Suppressor macrophage treated with lipopolysaccharide for 4 hours (primary cell): ENCODE data around the gene UTP15.

Experiments
- DNase-seq: peaks from one replicate; pipeline ENCODE4 v3.0.0-alpha.2; 2020

Gene UTP15

DNA sequence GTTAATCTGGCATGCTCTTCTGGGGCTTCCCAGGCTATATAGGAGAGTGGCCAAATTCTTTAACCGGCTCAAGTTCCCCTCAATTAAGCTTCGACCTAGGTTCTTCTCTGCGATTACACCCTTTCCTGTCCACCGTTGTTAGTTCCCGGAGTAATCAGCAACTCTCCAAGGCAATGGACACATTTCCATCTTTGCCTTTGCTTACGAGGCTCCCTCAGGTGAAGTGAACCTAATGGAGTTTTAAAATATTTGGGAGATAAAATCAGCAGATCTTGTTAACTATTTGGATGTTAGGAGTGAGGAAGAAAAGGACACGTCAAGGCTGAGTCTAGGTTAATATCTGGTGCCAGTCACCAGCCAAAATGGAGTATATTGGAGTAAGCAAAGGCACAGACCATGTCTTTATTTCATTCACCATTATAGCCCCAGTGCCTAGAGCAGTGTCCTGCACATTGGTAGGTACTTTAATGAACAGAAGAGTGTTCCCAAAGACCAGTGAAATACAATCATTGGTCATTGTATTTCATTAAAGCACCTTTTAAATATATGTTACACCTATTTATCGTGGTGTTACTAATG is 515 bp downstream of the UTP15 start:
- no peak for DNase-seq

GRCh38 chr5:73582285-73583145 is 17.0 kb downstream of the UTP15 start:
- DNase-seq: no peak

GRCh38 chr5:73587923-73588322 is 22.4 kb downstream of the UTP15 start:
- no peak for DNase-seq

DNA sequence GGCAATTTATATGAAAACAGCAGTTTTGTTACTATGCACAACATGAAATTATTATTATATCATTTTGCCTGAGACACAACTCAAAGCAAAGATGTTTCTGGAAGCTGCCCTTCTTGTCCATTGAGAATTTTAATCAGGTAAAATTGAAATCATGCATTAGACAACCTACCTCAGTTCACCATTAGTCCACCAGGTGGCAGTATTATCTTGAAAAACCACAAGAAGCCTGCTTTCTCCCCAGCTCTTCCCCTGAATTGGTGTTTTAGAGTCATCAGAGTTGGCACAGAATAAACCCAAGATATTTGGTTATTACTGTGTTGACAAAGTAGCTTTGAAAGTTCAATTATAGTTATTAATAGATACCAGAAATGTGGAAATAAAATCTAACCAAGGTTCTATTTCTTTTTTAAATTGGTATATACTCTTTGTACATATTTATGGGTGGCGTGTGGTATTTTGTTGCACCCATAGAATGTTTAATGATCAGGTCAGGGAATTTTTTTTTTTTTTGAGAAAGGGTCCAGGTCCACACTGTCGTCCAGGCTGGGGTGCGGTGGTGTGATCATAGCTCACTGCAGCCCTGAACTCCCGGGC is 25.7 kb downstream of the UTP15 start:
- peak; percentile 77 for DNase-seq

DNA sequence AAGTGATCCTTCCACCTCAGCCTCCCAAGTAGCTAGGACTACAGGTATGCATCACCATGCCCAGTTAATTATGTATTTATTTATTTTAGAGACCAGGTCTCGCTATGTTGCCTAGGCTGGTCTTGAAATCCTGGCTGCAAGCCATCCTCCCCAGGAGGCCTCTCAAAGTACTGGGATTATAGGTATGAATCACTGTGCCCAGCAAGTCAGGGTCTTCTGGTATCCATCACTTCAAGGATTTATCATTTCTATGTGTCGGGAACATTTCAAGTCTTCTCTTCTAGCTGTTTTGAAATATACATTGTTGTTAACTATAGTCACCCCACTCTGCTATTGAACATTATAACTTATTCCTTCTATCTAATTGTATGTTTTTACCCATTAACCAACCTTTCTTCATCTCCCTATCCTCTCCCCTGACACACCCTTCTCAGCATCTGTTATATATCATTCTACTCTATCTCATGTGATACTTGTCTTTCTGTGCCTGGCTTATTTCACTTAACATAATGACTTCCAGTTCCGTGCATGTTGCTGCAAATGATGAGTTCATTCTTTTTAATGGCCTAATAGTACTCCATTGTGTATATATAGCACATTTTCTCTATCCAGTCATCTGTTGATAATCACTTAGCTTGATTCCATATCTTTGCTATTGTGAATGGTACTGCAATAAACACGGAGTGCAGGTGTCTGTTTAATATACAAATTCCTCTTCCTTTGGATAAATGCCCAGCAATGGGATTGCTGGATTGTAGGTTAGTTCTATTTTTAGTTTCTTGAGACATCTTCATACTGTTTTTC is 26.4 kb downstream of the UTP15 start:
- no peak for DNase-seq

GRCh38 chr5:73592551-73592950 is 27.0 kb downstream of the UTP15 start:
- DNase-seq: no peak

DNA sequence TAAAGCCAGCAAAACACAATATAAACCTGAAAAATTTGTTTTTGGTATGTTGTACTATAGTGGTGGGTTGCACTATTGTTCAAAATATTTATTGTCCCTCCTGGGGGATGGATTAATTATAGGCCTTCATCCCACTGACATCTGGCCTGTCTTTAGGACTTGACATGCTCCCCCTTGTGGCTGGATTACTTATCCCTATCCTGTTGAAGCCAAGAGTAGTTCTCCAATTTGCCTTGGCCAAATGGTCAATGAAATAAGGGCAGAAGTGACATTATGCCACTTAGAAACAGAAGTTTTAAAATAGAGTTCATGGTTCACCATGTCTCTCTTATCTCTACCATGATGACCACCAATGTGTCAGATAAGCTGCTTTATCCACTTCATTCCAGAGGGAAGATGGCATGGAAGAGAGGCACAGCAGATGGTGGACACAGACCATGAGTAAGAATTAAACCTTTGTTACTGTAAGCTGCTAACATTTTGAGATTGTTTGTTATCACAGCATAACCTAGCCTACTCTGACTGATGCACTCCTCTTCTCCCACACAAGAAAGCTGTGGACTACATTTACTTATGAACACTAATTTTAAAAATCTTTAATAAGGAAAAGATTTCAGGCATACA is 31.3 kb downstream of the UTP15 start:
- DNase-seq: peak; percentile 52

DNA sequence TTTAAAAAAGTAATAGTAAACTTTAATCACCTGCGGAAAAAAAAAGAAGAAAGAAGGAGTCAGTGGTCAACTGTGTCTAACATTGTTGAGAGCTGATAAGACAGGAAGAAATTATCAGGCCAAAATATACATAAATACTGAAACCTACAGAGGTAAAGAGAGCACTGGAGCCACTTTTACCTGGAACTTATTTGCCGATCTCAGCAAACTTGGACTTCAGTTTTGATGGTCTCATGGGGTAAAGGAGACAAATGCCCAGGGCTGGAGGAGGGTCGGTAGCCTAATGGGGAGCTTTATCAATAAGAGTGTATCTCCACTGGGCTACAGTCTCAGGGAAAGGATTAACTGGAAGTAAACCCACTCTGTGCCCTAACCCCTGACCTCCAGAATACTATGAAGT is 33.8 kb downstream of the UTP15 start:
- DNase-seq: no peak

GRCh38 chr5:73603998-73604397 is 38.5 kb downstream of the UTP15 start:
- peak; percentile 0 for DNase-seq

DNA sequence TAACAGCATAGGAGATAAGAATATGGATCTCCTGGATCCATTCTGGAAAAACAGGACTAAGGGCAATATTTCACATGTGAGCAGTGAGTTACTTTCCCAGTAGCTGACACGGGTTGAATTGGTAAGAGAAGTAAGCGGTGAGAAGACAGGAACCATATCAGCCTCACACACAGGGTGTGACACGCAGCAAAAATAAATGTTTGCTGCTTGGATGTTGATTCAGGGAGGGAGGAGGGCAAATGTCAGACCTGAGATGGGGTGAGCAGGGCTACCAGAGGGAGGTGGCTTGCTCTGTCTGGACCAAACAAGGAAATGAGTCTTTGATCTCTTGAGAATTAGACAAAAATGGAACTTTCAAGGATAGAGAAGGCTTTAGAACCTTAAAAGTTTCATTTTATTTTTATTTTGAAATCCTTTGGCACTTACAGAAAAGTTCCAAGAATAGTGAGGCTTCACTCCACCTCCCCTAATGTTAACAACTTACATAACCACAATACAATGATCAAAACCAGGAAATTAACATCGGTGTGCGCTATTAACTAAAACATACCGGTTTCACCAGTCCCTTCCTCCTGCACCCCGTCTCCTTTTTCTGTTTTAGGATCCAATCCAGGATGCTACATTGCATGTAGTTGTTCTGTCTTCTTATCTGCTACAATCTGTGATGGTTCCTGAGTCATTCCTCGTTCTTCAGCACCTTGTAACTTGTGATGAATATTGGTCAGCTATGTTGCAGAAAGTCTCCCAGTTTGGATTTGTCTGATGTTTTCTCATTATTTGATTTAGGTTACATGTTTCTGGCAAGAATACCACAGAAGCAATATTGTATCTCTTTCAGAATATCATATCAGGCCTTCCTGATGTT is 39.9 kb downstream of the UTP15 start:
- DNase-seq: no peak

- no peak for DNase-seq
Observed at GRCh38 chr5:73606206-73606753, 40.7 kb downstream of the UTP15 start.

- DNase-seq: no peak
Observed at GRCh38 chr5:73607228-73607627, 41.7 kb downstream of the UTP15 start.

DNA sequence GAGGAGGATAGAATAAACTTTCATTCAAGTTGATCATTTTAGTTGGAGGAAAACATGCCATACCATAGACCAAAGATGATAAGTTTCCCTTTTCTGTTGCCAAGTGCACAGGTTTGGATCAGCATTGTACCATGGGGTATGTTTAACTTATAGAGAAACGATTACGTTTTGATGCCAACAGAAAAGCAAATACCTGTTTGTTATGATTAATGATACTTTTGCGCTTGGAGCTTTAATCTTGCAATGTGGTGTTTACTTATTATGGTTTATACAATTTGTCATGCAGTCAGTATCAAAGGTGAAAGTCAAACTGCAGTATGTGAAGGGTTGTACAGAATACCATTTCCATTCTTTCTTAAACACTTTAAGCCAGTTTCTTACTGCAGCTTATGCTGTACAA is 47.3 kb downstream of the UTP15 start:
- DNase-seq: no peak

- no peak for DNase-seq
Observed at GRCh38 chr5:73615085-73615484, 49.5 kb downstream of the UTP15 start.

- DNase-seq: no peak
Observed at GRCh38 chr5:73615947-73616346, 50.4 kb downstream of the UTP15 start.

GRCh38 chr5:73617510-73618279 is 52.2 kb downstream of the UTP15 start:
- DNase-seq: no peak

DNA sequence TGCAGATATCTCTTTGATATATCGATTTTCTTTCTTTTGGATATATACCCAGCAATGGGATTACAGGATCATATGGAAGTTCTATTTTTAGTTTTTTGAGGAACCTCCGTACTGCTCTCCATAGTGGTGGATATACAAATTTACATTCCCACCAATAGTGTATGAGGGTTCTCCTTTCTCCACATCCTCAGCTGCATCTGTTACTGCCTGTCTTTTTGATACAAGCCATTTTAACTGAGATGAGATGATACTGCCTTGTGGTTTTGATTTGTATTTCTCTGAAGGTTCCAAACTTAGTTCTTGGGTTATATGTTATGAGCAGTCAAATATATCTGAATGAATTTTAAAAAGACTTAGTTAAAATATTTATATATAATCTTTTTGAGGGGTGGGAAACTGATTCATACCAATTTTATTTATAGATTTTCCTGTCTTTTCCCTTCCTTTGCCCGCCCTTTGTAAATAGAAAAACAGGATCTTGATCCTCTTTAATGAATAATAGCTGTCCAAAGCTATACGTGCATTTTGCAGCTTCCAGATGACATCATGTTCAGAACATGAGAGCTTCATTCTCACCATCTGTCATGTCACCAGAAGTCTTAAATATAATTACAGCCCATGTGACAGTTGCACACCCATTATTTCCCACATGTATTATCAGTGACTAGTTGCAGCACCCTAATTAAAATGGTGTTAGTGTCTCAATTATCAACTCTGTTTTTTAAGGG is 54.2 kb downstream of the UTP15 start:
- DNase-seq: no peak

- no peak for DNase-seq
Observed at GRCh38 chr5:73620334-73620687, 54.8 kb downstream of the UTP15 start.

DNA sequence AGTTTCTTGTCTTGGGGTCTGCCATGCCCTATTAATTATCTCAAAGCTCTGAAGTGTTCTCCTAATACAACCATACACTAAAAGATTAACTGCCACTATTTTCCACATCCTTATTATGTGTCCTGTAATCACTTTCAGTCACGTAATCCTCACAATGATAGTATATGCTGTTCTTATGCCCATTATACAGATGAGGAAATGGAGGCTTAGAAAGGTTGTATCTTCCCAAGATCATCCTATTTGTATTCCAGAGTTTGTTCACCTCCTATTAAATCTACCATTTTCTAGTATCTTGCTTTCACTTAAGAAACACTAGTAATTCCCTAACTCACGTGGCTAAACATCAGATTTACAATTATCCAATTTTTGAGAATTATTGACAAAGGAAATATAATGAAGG is 57.5 kb downstream of the UTP15 start:
- no peak for DNase-seq

DNA sequence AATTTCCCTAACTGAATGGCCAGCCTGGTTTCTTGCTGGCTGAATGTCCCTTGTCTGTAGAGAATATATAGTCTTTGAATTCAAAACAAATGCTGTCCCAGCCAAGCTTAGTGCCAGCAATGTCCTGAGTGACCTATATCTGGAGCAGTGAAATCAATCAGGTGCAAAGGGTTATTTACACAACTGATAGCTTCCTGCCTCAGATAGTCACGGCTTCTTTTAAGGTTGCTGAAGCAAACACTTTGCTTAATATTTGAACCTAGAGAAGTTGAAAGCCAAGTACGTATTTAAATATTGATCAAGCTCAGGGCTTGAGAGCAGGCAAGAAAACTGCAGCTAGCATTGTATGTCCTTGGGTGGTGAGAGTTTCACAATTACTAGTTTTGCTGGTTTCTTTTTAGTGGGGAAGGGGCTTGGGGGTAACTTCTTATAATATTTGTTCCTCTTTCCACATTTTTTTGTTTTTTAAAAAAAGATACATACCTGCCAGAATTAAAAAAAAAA is 58.4 kb downstream of the UTP15 start:
- DNase-seq: no peak
